Ishikawa (cell line): ENCODE results near the gene OS9.

Source experiments
- CEBPB ChIP-seq: IDR thresholded peaks from 2 replicates; pipeline ENCODE4 v1.6.1; 2012
- CREB1 ChIP-seq: IDR thresholded peaks from 2 replicates; pipeline ENCODE4 v1.6.1; 2012; ENCODE audit warnings: low read depth
- EGR1 ChIP-seq: IDR thresholded peaks from 2 replicates; pipeline ENCODE4 v1.6.1; 2012
- EP300 ChIP-seq: IDR thresholded peaks from 2 replicates; pipeline ENCODE4 v1.6.1; 2012; ENCODE audit warnings: borderline replicate concordance
- FOXM1 ChIP-seq: IDR thresholded peaks from 2 replicates; pipeline ENCODE4 v1.6.1; 2012; ENCODE audit warnings: low read depth, borderline replicate concordance
- NFIC ChIP-seq: IDR thresholded peaks from 2 replicates; pipeline ENCODE4 v1.6.1; 2012
- RAD21 ChIP-seq: IDR thresholded peaks from 2 replicates; pipeline ENCODE4 v1.6.1; 2012; ENCODE audit warnings: low read depth
- TAF1 ChIP-seq: IDR thresholded peaks from 2 replicates; pipeline ENCODE4 v1.6.1; 2012; ENCODE audit warnings: low read depth, mild to moderate bottlenecking
- TCF12 ChIP-seq: IDR thresholded peaks from 2 replicates; pipeline ENCODE4 v1.6.1; 2012; ENCODE audit warnings: low read depth
- TEAD4 ChIP-seq: IDR thresholded peaks from 2 replicates; pipeline ENCODE4 v1.6.1; 2012
- YY1 ChIP-seq: IDR thresholded peaks from 2 replicates; pipeline ENCODE4 v1.6.1; 2012; ENCODE audit warnings: low read depth
- ZBTB7A ChIP-seq: IDR thresholded peaks from 2 replicates; pipeline ENCODE4 v1.6.1; 2012; ENCODE audit warnings: low read depth
- TF ChIP-seq, protein P1 (sequence below): IDR thresholded peaks from 2 replicates; pipeline ENCODE4 v1.6.1; 2012
- TF ChIP-seq, protein P2 (sequence below): IDR thresholded peaks from 2 replicates; pipeline ENCODE4 v1.6.1; 2012
- TF ChIP-seq, protein P3 (sequence below): IDR thresholded peaks from 2 replicates; pipeline ENCODE4 v1.6.1; 2012; ENCODE audit warnings: low read depth, mild to moderate bottlenecking

OS9 gene

DNA sequence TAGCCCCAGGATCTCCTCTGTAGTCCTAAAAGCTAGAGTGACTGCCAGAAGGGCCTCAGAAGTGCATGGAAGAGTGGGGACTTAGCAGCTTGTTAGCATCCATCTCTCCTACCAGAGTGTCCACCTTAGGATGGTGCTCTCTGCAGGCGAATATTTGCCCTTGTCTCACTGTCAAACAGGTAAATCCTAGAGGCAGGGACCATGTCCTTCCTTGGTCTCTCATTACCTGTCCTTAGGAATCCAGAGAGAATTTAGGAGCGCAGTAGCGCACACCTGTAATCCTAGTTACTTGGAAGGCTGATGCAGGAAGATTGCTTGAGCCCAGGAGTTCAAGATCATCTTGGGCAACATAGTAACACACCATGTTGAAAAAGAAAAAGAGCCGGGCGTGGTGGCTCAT is 23.2 kb downstream of the OS9 start:
- no peak for TF ChIP-seq CEBPB
- TF ChIP-seq CREB1: no peak
- no peak for TF ChIP-seq TEAD4
- TF ChIP-seq TAF1: no peak
- TF ChIP-seq, protein P1, sequence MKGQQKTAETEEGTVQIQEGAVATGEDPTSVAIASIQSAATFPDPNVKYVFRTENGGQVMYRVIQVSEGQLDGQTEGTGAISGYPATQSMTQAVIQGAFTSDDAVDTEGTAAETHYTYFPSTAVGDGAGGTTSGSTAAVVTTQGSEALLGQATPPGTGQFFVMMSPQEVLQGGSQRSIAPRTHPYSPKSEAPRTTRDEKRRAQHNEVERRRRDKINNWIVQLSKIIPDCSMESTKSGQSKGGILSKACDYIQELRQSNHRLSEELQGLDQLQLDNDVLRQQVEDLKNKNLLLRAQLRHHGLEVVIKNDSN: no peak
- TF ChIP-seq, protein P2, sequence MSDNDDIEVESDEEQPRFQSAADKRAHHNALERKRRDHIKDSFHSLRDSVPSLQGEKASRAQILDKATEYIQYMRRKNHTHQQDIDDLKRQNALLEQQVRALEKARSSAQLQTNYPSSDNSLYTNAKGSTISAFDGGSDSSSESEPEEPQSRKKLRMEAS: no peak
- no peak for TF ChIP-seq FOXM1
- no peak for TF ChIP-seq YY1
- TF ChIP-seq EGR1: no peak
- TF ChIP-seq NFIC: no peak
- no peak for TF ChIP-seq TCF12
- TF ChIP-seq EP300: no peak
- TF ChIP-seq, protein P3, sequence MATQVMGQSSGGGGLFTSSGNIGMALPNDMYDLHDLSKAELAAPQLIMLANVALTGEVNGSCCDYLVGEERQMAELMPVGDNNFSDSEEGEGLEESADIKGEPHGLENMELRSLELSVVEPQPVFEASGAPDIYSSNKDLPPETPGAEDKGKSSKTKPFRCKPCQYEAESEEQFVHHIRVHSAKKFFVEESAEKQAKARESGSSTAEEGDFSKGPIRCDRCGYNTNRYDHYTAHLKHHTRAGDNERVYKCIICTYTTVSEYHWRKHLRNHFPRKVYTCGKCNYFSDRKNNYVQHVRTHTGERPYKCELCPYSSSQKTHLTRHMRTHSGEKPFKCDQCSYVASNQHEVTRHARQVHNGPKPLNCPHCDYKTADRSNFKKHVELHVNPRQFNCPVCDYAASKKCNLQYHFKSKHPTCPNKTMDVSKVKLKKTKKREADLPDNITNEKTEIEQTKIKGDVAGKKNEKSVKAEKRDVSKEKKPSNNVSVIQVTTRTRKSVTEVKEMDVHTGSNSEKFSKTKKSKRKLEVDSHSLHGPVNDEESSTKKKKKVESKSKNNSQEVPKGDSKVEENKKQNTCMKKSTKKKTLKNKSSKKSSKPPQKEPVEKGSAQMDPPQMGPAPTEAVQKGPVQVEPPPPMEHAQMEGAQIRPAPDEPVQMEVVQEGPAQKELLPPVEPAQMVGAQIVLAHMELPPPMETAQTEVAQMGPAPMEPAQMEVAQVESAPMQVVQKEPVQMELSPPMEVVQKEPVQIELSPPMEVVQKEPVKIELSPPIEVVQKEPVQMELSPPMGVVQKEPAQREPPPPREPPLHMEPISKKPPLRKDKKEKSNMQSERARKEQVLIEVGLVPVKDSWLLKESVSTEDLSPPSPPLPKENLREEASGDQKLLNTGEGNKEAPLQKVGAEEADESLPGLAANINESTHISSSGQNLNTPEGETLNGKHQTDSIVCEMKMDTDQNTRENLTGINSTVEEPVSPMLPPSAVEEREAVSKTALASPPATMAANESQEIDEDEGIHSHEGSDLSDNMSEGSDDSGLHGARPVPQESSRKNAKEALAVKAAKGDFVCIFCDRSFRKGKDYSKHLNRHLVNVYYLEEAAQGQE: no peak
- TF ChIP-seq ZBTB7A: no peak
- TF ChIP-seq RAD21: no peak

DNA sequence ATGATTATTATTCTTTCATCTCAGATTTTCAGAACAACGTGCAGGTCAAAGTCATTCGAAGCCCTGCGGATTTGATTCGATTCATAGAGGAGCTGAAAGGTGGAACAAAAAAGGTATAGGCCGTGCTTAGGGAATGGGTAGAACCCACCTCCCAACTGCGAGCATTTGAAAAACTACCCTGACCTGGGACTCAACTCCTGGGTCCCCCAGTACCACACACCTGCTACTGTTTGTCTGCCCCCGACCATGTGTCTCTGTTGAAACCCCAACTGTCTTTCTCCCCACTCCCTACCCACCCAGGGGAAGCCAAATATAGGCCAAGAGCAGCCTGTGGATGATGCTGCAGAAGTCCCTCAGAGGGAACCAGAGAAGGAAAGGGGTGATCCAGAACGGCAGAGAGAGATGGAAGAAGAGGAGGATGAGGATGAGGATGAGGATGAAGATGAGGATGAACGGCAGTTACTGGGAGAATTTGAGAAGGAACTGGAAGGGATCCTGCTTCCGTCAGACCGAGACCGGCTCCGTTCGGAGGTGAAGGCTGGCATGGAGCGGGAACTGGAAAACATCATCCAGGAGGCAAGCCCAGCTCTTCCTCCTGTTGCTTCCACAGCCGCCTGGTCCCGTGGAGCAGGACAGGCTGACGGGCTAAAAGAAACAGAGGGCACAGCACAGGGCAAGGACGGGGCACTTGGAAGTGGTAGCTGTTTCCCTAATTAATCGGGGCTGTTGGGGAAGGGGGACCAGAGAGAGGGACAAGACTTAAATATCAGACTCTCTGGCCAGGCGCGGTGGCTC is 24.1 kb downstream of the OS9 start:
- TF ChIP-seq YY1 (no peak), TCF12 (no peak), CEBPB (no peak), NFIC (no peak), EP300 (no peak), CREB1 (no peak)
- TF ChIP-seq, protein P3: no peak
- TF ChIP-seq, protein P2: no peak

DNA sequence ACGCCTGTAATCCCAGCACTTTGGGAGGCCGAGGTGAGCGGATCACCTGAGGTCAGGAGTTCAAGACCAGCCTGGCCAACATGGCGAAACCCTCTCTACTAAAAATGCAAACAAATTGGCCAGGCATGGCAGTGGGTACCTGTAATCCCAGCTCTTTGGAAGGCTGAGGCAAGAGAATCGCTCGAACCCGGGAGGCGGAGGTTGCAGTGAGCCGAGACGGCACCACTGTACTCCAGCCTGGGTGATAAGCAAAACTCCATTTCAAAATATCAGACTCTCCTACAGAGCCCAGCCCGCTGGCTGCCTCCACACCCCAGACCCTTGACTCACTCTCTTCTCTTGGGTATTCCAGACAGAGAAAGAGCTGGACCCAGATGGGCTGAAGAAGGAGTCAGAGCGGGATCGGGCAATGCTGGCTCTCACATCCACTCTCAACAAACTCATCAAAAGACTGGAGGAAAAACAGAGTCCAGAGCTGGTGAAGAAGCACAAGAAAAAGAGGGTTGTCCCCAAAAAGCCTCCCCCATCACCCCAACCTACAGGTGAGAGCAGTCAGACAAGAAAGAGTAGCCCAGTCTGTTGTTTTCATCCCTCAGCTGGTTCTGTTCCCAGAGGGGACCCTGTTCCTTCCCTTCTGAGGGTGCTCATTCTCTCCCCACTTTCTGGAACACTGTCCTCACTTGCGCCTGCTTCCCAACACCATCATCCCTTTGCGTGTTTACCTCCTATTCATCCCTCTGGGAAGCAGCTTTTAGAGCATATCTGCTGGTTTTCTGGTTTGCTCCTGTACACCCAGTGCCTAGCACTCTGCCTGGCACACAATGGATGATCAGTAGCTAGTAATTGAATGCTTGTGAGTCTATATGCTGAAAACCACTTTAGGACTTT is 25.0 kb downstream of the OS9 start:
- TF ChIP-seq CEBPB (no peak), TEAD4 (no peak), RAD21 (no peak), TCF12 (no peak), EGR1 (no peak), YY1 (no peak), NFIC (no peak), ZBTB7A (no peak)
- TF ChIP-seq, protein P2: no peak

DNA sequence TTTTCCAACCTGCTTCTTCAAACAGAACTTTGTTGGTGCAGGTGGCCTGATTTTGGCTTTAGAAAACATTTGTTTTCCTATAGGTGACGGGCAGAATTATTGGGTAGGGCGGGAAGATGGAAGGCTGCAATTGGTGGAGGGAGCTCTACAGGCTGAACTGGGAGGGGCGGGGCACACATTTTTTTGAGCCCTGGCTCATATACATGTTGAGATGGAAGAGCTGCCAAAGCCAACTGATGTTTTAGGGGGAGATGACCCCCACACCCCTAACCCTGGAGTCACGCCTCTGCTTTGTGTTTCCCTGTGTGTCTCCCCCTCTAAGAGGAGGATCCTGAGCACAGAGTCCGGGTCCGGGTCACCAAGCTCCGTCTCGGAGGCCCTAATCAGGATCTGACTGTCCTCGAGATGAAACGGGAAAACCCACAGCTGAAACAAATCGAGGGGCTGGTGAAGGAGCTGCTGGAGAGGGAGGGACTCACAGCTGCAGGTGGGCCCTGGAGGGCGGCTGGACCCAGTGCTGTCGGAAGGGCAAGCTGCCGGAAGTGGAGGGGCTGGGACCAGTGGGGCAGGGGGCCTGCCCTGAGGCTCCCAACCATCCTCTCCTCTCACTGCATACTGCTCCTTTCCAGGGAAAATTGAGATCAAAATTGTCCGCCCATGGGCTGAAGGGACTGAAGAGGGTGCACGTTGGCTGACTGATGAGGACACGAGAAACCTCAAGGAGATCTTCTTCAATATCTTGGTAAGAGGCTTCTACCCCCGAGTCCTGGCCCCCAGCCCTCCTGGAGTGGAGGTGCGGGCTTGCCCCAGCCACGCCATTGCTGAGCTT is 26.1 kb downstream of the OS9 start:
- no peak for TF ChIP-seq RAD21
- no peak for TF ChIP-seq TCF12
- no peak for TF ChIP-seq YY1
- no peak for TF ChIP-seq EGR1
- no peak for TF ChIP-seq CREB1
- no peak for TF ChIP-seq CEBPB
- TF ChIP-seq FOXM1: no peak
- TF ChIP-seq TEAD4: no peak
